K562 (cell line): ENCODE data around the gene IL36RN. TPM values are rescaled to one million over a fixed set of nuclear protein-coding genes. Genes with fewer than 3 reads are reported as not detected.
A peak's percentile ranks its signal among the peaks of the same experiment; 100 is the strongest.

ENCODE experiments used
- ADNP ChIP-seq: fragments of 200-800 bp; sonication (Bioruptor generic); IDR thresholded peaks from 2 replicates; pipeline ENCODE4 v1.6.1; 2016; ENCODE audit warnings: missing genetic modification characterization, missing compliant biosample characterization
- ATF7 ChIP-seq: fragments of 450-650 bp; IDR thresholded peaks from 2 replicates; pipeline ENCODE4 v1.7.1; 2014; ENCODE audit warnings: mild to moderate bottlenecking, moderate library complexity
- CLOCK ChIP-seq: fragments of 250-450 bp; sonication (Bioruptor Pico); IDR thresholded peaks from 2 replicates; pipeline ENCODE4 v1.4.0; 2020; ENCODE audit warnings: mild to moderate bottlenecking, moderate library complexity, borderline replicate concordance
- GTF2E2 ChIP-seq: fragments of 200-800 bp; sonication (Bioruptor generic); IDR thresholded peaks from 2 replicates; pipeline ENCODE4 v1.6.1; 2016; ENCODE audit warnings: missing genetic modification characterization, missing compliant biosample characterization
- HMG20B ChIP-seq: fragments of 250-450 bp; sonication (Bioruptor Pico); IDR thresholded peaks from 2 replicates; pipeline ENCODE4 v1.5.0; 2021; ENCODE audit warnings: mild to moderate bottlenecking
- JUN ChIP-seq, 2 experiments: sonication (generic) in 1 of 2; formaldehyde crosslinking in 1 of 2; IDR thresholded peaks; 2 replicates each; pipeline versions ENCODE4 v1.6.1 to v1.8.0; 2012 to 2022; ENCODE audit warnings: borderline replicate concordance in 2 of 2, mild to moderate bottlenecking in 2 of 2, improper control_type of control experiment in 1 of 2, low read depth in 1 of 2, low read length in 1 of 2, missing genetic modification reagents in 1 of 2
- MCM3 ChIP-seq: fragments of 450-650 bp; IDR thresholded peaks from 2 replicates; pipeline ENCODE4 v1.6.1; 2016
- NELFE ChIP-seq: IDR thresholded peaks from 2 replicates; pipeline ENCODE4 v1.6.1; 2011; ENCODE audit warnings: mild to moderate bottlenecking; ENCODE audit not compliant: insufficient read depth, insufficient read length
- PPARD ChIP-seq: fragments of 250-450 bp; sonication (Bioruptor Pico); IDR thresholded peaks from 2 replicates; pipeline ENCODE4 v1.8.0; 2022; ENCODE audit warnings: inconsistent platforms, mild to moderate bottlenecking, moderate library complexity
- RBM14 ChIP-seq: fragments of 200-400 bp; formaldehyde crosslinking; IDR thresholded peaks from 2 replicates; pipeline ENCODE4 v1.6.1; 2018; ENCODE audit warnings: low read depth, mild to moderate bottlenecking, low read length, moderate library complexity, borderline replicate concordance; ENCODE audit not compliant: insufficient read depth
- RHOXF2B ChIP-seq: fragments of 250-450 bp; sonication (Bioruptor Pico); conservative IDR thresholded peaks from 2 replicates; pipeline ENCODE4 v1.5.1; 2021
- SMARCA4 ChIP-seq: fragments of 450-650 bp; IDR thresholded peaks from 2 replicates; pipeline ENCODE4 v1.6.1; 2016
- SMARCE1 ChIP-seq: fragments of 450-650 bp; IDR thresholded peaks from 2 replicates; pipeline ENCODE4 v1.7.1; 2016; ENCODE audit warnings: mild to moderate bottlenecking
- TAF1 ChIP-seq: IDR thresholded peaks from 2 replicates; pipeline ENCODE4 v1.6.1; 2011; ENCODE audit warnings: mild to moderate bottlenecking, low read length, moderate library complexity; ENCODE audit not compliant: insufficient read depth, control insufficient read depth, severe bottlenecking; ENCODE audit errors: extremely low read depth
- TEAD1 ChIP-seq, 2 experiments: fragments of 450-650 bp in 1 of 2; sonication (generic) in 1 of 2; formaldehyde crosslinking; IDR thresholded peaks; 2 replicates each; pipeline versions ENCODE4 v1.4.0 to v1.8.0; 2020 to 2022; ENCODE audit warnings: mild to moderate bottlenecking in 2 of 2, missing genetic modification reagents in 1 of 2
- ZFP36 ChIP-seq: fragments of 150-350 bp; IDR thresholded peaks from 2 replicates; pipeline ENCODE4 v1.6.1; 2018; ENCODE audit warnings: low read length, low read depth; ENCODE audit not compliant: partially characterized antibody
- ZMIZ1 ChIP-seq, 2 experiments: fragments of 150-350 bp in 1 of 2; IDR thresholded peaks; 2 replicates each; pipeline ENCODE4 v1.6.1; 2012 to 2016; ENCODE audit warnings: low read depth in 2 of 2, low read length in 2 of 2, mild to moderate bottlenecking in 1 of 2, moderate library complexity in 1 of 2
- ZNF41 ChIP-seq: fragments of 250-450 bp; sonication (Bioruptor Pico); conservative IDR thresholded peaks from 2 replicates; pipeline ENCODE4 v1.4.0; 2020; ENCODE audit warnings: mild to moderate bottlenecking
- ZNF518B ChIP-seq: fragments of 250-450 bp; sonication (Bioruptor Pico); IDR thresholded peaks from 2 replicates; pipeline ENCODE4 v1.5.0; 2021; ENCODE audit warnings: mild to moderate bottlenecking, moderate library complexity
- polyA plus RNA-seq, 8 experiments: library from polyadenylated mRNA; depleted of rRNA in 4 of 8; stranded (reverse) in 5 of 8; unstranded in 3 of 8; fragments of >200 nt; fragmentation: Nextera tagmentation in 2 of 8; fragmentation: Illumina TruSeq in 1 of 8; extraction: Ambion mirVana in 2 of 8; extraction: Trizol in 1 of 8; gene quantifications; 2 replicates each; pipeline versions ENCODE4 v1.2.1 to v1.2.3, GENCODE V29; 2011 to 2014; ENCODE audit warnings: inconsistent platforms in 1 of 8, missing spikeins in 1 of 8
- total RNA-seq, 7 experiments: library from RNA; depleted of rRNA in 6 of 7; stranded (reverse); fragments of >200 nt in 6 of 7; fragmentation: Illumina TruSeq in 2 of 7; extraction: Trizol in 2 of 7; gene quantifications; 2 replicates each; pipeline versions ENCODE4 v1.2.1 to v1.2.3, GENCODE V29; 2011 to 2021; ENCODE audit warnings: low replicate concordance in 1 of 7

Gene IL36RN
- total and polyA plus RNA-seq, 9 of the 15 experiments (the other 6 are each of a cell fraction or from before 2014, with no cell fraction given), result not detected

- TF ChIP-seq CLOCK (CRISPR knock-in tag) (no peak), PPARD (CRISPR knock-in tag) (no peak), HMG20B (no peak), JUN (IDR thresholded peaks at IDR 0.05; ENCODE audit: borderline replicate concordance, low read depth, low read length) (peak; percentile 53; the same call in 1 of the 2 replicates), JUN (CRISPR knock-in tag; IDR thresholded peaks at IDR 0.05; ENCODE audit: borderline replicate concordance) (no peak), MCM3 (no peak), NELFE (no peak), RBM14 (no peak), ZNF518B (no peak), ZMIZ1 (IDR thresholded peaks at IDR 0.05; ENCODE audit: low read depth in 2 of 2, low read length in 2 of 2) (no peak), GTF2E2 (tag) (no peak), ATF7 (peak; percentile 62), SMARCE1 (peak; percentile 45; the same call in 1 of the 2 replicates), SMARCA4 (peak; percentile 34; the same call in 1 of the 2 replicates), ZFP36 (no peak), RHOXF2B (CRISPR knock-in tag) (no peak), TAF1 (no peak), ZNF41 (CRISPR knock-in tag) (no peak), ADNP (tag) (no peak), TEAD1 (CRISPR knock-in tag; IDR thresholded peaks at IDR 0.05) (0 out of 4 replicates have a peak, but pooled peaks of 1 of the 2 experiments have one; percentile 64)
Observed at GRCh38 chr2:113010088-113010487, 48.9 kb upstream of the IL36RN start (continued).
